ENCODE data around the gene TFRC. TPM values are rescaled to one million over a fixed set of nuclear protein-coding genes. Genes with fewer than 3 reads are reported as not detected.
"Not testable (repeated sequence)": the region's sequence is repeated elsewhere in the genome, so short reads cannot be mapped to it uniquely, and the experiment has no call there.

The TFRC gene
- total and polyA plus RNA-seq, 4 donors: 19.1 to 1,250 (median 73.3) TPM

DNA sequence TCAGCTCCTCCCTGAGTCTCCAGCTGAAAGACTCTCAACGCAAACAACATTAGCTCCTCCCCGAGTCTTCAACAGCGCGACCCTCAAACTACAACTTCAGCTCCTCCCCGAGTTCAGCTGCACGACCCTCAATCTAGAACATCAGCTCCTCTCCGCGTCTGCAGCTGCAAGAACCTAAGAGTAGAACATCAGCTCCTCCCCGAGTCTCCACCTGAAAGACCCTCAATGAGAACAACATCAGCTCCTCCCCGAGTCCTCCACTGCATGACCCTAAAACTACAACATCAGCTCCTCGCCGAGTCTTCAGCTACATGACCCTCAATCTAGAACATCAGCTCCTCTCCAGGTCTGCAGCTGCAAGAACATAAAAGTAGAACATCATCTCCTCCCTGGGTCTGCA lies 78.3 kb downstream of the TFRC start:
- 89% methylated on average over 12 of the region's 12 CpGs for WGBS
- Histone ChIP-seq H3K4me1 (ENCODE audit: control insufficient read depth in 4 of 4, insufficient read depth in 4 of 4, low read length in 3 of 4) (no peaks in the 10 kb centered on the region), H3K9me3 (ENCODE audit: control insufficient read depth in 4 of 4, low read length in 3 of 4) (no peaks in the 10 kb centered on the region), H3K27ac (ENCODE audit: low read depth in 1 of 2, low read length in 2 of 2) (no peak overlapping the region), H3K27me3 (ENCODE audit: control insufficient read depth in 4 of 4, insufficient read depth in 4 of 4, low read length in 3 of 4) (no peaks in the 10 kb centered on the region), H3K36me3 (ENCODE audit: control insufficient read depth in 4 of 4, insufficient read depth in 3 of 4, low read depth in 1 of 4, low read length in 3 of 4) (no peaks in the 10 kb centered on the region), H3K4me3 (ENCODE audit: low read depth in 1 of 3, low read length in 3 of 3) (no peak overlapping the region), H3K9ac (ENCODE audit: low read depth in 1 of 2, low read length in 2 of 2) (no peak overlapping the region)
- TF ChIP-seq TAF1 (conservative IDR thresholded peaks at IDR 0.05): no peak
- no peak for TF ChIP-seq EGR1 (IDR thresholded peaks at IDR 0.05; ENCODE audit: low read depth in 2 of 2)
- TF ChIP-seq HNF4G (IDR thresholded peaks at IDR 0.05): no peak
- TF ChIP-seq, protein P1, sequence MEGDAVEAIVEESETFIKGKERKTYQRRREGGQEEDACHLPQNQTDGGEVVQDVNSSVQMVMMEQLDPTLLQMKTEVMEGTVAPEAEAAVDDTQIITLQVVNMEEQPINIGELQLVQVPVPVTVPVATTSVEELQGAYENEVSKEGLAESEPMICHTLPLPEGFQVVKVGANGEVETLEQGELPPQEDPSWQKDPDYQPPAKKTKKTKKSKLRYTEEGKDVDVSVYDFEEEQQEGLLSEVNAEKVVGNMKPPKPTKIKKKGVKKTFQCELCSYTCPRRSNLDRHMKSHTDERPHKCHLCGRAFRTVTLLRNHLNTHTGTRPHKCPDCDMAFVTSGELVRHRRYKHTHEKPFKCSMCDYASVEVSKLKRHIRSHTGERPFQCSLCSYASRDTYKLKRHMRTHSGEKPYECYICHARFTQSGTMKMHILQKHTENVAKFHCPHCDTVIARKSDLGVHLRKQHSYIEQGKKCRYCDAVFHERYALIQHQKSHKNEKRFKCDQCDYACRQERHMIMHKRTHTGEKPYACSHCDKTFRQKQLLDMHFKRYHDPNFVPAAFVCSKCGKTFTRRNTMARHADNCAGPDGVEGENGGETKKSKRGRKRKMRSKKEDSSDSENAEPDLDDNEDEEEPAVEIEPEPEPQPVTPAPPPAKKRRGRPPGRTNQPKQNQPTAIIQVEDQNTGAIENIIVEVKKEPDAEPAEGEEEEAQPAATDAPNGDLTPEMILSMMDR (IDR thresholded peaks at IDR 0.05; ENCODE audit: low read depth, low read length, missing input control): no peak
- no peak for TF ChIP-seq NR2F2 (IDR thresholded peaks at IDR 0.05)
- no peak for TF ChIP-seq RXRA (IDR thresholded peaks at IDR 0.05)
- no peak for TF ChIP-seq GABPA (IDR thresholded peaks at IDR 0.05 in 1 of 2, conservative IDR thresholded peaks at IDR 0.05 in 1 of 2)
- TF ChIP-seq, protein P2, sequence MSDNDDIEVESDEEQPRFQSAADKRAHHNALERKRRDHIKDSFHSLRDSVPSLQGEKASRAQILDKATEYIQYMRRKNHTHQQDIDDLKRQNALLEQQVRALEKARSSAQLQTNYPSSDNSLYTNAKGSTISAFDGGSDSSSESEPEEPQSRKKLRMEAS (IDR thresholded peaks at IDR 0.05): no peak
- no peak for DNase-seq (ENCODE audit: low spot score)

DNA sequence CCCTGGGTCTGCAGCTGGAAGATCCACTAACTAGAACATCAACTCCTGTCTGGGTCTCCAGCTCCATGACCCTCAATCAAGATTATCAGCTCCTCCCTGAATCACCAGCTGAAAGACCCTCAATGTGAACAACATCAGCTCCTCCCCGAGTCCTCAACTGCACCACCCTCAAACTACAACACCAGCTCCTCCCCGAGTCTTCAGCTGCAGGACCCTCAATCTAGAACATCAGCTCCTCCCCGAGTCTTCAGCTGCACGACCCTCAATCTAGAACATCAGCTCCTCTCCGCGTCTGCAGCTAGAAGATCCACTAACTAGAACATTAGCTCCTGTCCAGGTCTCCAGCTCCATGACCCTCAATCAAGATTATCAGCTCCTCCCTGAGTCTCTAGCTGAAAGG lies 79.2 kb downstream of the TFRC start:
- H3K27ac ChIP-seq (ENCODE audit: low read depth in 1 of 2, low read length in 2 of 2); H3K27me3 ChIP-seq (ENCODE audit: control insufficient read depth in 4 of 4, insufficient read depth in 4 of 4, low read length in 3 of 4); H3K36me3 ChIP-seq (ENCODE audit: control insufficient read depth in 4 of 4, insufficient read depth in 3 of 4, low read depth in 1 of 4, low read length in 3 of 4); H3K9ac ChIP-seq (ENCODE audit: low read depth in 1 of 2, low read length in 2 of 2); H3K9me3 ChIP-seq (ENCODE audit: control insufficient read depth in 4 of 4, low read length in 3 of 4); H3K4me1 ChIP-seq (ENCODE audit: control insufficient read depth in 4 of 4, insufficient read depth in 4 of 4, low read length in 3 of 4); H3K4me3 ChIP-seq (ENCODE audit: low read depth in 1 of 3, low read length in 3 of 3); DNase-seq (ENCODE audit: low spot score): not testable (repeated sequence)
- WGBS: 86% methylated on average over 6 of the region's 6 CpGs

DNA sequence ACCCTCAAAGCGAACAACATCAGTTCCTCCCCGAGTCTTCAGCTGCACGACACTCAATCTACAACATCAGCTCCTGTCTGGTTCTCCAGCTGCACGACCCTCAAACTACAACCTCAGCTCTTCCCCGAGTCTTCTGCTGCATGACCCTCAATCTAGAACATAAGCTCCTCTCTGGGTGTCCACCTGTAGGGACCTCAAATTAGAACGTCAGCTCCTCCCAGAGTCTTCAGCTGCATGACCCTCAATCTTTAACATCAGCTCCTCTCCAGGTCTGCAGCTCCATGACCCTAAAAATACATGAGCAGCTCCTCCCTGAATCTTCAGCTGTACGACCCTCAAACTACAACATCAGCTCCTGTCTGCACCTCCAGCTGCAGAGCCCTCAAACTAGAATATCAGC lies 80.7 kb downstream of the TFRC start:
- DNase-seq (ENCODE audit: low spot score); H3K9ac ChIP-seq (ENCODE audit: low read depth in 1 of 2, low read length in 2 of 2); H3K27me3 ChIP-seq (ENCODE audit: control insufficient read depth in 4 of 4, insufficient read depth in 4 of 4, low read length in 3 of 4); H3K4me1 ChIP-seq (ENCODE audit: control insufficient read depth in 4 of 4, insufficient read depth in 4 of 4, low read length in 3 of 4); H3K4me3 ChIP-seq (ENCODE audit: low read depth in 1 of 3, low read length in 3 of 3); H3K9me3 ChIP-seq (ENCODE audit: control insufficient read depth in 4 of 4, low read length in 3 of 4); H3K36me3 ChIP-seq (ENCODE audit: control insufficient read depth in 4 of 4, insufficient read depth in 3 of 4, low read depth in 1 of 4, low read length in 3 of 4); H3K27ac ChIP-seq (ENCODE audit: low read depth in 1 of 2, low read length in 2 of 2): not testable (repeated sequence)
- WGBS: 85% methylated on average over 7 of the region's 7 CpGs

DNA sequence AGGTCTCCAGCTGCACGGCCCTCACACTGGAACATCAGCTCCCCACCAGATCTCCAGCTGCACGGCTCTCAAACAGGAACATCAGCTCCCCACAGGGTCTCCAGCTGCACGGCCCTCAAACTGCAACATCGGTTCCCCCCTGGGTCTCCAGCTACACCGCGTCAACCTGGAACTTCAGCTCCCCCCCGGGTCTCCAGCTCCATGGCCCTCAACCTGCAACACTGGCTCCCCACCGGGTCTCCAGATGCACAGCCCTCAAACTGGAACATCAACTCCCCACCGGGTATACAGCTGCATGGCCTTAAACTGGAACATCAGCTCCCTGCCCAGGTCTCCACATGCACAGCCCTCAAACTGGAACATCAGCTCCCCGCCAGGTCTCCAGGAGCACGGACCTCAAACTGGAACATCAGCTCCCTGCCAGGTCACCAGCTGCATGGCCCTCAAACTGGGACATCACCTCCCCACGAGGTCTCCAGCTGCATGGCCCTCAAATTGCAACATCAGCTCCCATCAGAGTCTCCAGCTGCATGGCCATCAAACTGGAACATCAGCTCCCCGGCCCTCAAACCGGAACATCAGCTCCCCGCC lies 81.4 kb downstream of the TFRC start:
- H3K27ac ChIP-seq (ENCODE audit: low read depth in 1 of 2, low read length in 2 of 2); DNase-seq (ENCODE audit: low spot score); H3K9ac ChIP-seq (ENCODE audit: low read depth in 1 of 2, low read length in 2 of 2); H3K4me1 ChIP-seq (ENCODE audit: control insufficient read depth in 4 of 4, insufficient read depth in 4 of 4, low read length in 3 of 4); H3K27me3 ChIP-seq (ENCODE audit: control insufficient read depth in 4 of 4, insufficient read depth in 4 of 4, low read length in 3 of 4); H3K36me3 ChIP-seq (ENCODE audit: control insufficient read depth in 4 of 4, insufficient read depth in 3 of 4, low read depth in 1 of 4, low read length in 3 of 4); H3K4me3 ChIP-seq (ENCODE audit: low read depth in 1 of 3, low read length in 3 of 3); H3K9me3 ChIP-seq (ENCODE audit: control insufficient read depth in 4 of 4, low read length in 3 of 4): not testable (repeated sequence)
- 89% methylated on average over 15 of the region's 15 CpGs for WGBS

Measured in liver (tissue), 9 donors.